GM19397 (cell line): ENCODE data around the gene LDB2.

Experiments used
- ATAC-seq: cut with Tn5 transposase; IDR thresholded peaks from one replicate; pipeline ENCODE4 v1.9.1; 2021; ENCODE audit warnings: mild to moderate bottlenecking, moderate library complexity; ENCODE audit not compliant: unreplicated experiment

Gene LDB2

DNA sequence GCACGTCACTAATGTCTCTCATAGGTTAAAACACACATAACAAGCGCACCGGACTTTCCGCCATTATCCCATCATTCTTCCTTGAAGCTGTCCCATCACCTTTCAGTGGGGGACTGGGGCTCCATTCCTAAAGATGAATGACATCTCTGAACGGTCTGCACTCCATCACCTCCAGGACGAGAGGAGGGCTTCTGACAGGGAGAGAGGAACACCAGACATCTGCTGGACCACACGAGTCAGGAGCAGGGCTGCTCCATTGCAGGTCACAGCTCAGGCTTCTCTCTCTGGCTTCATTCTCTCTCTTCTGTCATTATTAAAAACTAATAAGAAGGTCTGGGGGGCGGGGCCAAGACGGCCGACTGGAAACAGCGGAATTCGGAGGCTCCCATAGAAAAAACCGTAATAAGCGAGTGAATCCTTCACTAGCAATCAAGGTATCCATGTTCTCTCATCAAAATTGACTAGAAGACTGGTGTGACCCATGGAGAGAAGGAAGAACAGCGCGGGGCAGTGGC lies 289.8 kb downstream of the LDB2 start:
- ATAC-seq = no peak

DNA sequence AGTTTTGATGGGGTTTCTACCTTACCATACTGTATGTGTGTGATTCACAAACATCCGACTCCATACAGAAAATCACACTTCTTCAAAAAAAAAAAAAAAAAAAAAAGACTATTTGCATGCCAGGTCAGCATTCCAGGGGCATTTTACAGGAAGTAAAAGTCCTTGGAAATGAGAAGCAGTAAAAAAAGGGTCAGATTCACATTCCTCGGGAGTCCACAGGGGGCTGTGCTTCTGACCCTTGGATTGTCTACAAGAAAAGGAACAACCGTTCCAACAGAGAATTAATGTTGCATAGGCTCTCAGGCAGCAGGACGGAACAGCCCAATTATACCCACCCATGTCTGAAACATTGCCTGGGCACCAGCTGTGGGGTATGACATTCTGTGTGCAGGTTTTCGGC lies 290.3 kb downstream of the LDB2 start:
- ATAC-seq = no peak

DNA sequence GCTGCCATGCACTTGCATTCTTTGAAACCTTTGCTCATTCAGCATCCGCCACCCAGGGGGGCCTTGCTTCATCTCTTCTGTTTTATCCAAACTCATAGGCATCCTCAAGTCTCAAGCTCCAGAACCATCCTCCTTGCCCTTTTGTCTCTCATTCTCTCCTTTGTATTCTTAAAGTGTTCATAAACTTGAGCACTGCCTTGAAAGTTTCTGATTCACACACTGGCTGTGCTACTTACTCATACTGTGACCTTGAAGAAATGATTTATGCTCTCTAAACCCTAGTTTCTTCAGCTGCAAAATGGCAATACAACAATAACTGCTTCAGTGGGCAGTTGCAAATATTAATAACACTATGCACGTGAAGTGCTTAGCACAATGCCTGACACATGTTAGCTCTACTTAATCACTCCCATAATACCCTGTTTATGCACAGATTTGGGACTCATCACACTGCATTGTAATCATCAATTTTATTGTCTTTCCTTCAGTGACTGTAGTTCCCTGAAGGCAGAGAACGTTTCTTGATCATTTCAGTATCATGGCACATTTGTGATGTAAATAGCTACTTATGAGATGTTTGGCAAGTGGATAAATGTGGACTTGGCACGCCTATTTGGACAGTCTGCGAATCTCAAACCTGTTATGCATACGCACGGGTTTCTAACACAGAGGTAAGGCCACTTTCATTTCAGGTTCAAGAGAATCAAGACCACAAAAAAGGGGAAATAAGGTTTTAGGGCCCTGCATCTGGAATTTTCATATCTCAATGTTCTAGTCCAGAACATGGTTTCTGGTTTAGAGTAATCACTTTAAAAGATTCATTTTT lies 291.0 kb downstream of the LDB2 start:
- no peak for ATAC-seq

DNA sequence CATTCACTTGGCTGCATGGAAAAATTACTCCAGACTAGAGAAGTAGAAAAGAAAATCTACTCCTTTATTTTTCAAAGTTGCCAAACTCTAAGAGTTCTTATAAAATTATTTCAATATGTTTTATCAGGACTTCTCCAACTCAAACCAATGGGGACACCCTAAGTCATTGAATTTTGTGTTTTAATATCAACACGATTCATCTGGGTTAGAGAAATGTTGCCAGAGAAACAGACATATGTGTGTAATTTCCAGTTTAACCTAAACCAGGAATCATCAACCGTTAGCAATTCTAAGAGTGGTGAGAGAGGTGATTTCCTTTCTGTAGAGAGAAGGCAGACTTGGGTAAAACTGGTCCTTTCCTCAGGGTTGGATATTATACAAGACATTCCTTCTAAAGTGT lies 291.8 kb downstream of the LDB2 start:
- no peak for ATAC-seq

DNA sequence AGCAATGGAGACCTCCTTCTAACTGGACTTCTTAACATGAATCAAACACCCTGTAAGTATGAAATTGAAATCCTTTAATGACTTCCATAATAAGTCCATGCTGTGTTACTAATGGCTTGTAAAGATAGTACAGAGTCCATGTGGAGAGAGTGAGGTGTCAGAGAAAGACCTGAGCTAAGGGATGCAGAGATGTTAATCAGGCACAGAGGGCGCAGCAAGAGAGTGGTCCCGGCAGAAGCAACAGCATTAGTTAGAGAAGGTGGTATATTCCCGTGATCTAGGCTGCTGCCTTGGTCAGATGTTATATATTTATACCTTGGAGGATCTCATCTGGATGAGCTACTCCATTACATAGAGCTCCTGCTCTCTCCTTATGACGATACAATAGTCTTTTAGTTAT lies 295.3 kb downstream of the LDB2 start:
- no peak for ATAC-seq

DNA sequence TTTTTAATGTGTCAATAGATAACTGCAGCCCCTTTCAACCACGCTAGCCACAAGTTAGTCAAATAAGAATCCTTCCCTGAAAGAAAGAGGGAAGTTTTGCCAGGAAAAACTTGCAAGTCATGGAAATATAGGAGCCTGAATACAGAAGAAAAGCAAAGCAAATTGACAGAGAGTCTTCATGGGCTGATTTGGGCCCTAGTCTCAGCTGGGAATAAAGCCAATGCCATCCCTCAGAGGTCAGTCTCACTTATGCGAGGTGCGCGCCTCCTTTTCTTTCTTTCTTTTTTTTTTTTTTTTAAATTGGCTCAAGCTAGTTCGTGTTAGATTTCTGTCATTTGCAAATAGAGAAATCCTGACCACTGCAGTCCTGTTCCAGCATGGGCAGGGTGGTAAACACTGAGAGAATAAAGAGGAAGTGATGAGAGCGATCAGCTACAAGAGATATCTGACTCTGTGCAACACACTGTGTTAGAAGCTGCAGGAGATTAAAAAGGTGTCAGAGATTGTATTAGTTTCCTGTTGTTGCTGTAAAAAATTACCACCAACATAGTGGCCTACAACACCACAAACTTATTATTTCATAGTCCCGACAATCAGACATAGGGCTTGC lies 299.7 kb downstream of the LDB2 start:
- no peak for ATAC-seq

DNA sequence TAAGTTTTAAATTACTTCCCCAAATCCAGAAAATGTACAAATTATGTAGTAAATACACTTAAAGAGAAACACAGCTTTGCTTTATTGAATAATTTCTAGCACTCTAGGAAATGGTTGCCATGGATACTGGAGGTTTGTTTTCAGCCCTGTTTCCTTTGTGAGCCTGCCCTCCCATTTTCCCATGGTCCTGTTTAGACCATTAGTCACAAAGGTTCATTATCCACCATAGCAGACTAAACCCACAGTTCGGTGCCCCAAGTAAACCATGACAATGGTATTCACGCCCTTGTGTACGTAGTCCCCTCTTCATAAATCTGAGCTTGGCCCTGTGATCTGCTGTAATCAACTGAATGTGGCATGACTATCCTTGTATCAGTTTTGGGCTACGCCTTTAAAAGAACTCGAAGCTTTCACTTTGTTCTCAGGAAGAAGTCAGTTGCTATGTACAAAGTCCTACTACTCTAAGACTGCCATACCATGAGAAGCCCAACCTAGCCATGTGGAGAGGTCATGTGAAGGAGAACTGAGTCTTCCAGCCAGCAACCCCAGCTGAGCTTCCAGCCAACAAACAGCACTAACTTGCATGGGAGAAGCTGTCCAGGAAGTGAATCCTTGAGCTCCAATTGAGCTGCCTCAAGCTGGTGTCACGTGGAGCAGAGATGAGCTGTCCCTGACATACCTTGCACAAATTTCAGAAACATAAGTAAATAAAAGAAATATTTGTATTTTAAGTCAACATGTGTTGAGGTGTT lies 300.4 kb downstream of the LDB2 start:
- ATAC-seq = no peak

DNA sequence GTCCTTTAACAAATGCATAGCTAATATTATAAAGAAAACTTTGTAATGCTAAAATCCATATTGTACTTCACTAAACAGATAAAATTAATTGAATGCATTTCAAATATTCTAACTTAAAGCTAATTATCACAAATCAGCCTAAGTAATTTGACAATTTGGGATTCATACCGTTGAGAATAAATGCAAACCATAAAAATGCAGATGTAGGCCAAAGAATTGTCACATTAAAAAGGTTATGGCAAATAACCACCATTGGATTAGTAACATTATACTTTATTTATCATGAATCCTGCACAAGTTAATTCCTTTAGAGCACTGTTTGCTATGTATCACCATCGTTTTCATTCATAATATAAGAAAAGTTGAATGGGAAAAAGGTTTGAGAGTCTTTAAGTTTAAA lies 301.0 kb downstream of the LDB2 start:
- no peak for ATAC-seq

DNA sequence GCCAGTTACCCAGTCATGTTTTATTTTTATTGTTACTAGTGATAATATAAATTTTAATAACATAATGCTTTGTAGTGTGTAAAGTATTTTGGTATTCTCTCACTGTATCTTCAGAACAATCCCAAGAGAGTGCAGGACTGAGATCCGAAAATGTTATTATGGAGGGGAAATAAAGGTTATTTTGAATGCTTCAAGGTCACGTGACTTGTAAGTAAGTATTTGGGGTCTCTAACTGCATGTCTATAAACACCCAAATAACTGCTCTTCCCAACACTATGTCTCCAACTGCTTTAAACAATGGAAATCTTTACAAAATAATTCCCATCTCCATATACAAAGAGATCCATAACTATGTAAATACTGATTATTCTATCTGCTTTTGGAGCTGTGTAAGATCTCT lies 302.2 kb downstream of the LDB2 start:
- no peak for ATAC-seq

DNA sequence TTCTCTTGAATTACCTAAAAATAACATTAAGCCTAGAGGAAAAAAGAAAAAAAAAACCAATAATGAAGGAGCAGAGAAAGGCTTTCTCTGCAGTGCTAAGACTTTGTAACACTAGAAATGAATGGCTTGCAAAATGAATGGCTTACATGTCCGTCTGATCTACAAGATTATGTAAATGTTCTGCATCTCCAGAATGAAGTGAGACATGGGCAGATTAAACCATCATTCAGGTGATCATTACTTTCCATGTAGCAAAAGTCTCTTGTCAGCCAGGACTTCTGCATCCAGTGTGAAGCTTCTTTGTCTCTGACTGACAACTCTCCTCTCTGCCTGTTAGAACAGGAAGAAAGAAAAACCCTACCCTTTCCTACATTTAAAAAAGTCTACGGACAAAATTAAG lies 304.3 kb downstream of the LDB2 start:
- no peak for ATAC-seq

DNA sequence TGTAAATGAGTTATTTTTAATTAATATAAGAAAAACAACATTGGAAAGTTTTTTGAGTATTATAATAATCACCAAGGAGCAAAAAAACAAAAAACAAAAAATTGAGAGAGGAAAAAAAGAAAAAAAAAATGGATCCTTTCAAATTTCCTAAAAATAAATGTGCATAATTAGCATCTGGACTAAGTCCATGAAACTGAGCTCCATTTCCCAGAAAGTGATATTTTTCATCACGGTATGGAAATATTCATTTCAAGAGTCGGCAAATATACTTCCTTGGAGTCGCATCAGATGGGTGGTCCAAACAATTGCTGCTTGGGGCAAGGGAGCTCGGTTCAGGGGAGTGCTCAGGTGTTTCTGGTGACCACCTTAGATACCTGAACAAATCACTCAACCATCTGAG lies 305.1 kb downstream of the LDB2 start:
- no peak for ATAC-seq

DNA sequence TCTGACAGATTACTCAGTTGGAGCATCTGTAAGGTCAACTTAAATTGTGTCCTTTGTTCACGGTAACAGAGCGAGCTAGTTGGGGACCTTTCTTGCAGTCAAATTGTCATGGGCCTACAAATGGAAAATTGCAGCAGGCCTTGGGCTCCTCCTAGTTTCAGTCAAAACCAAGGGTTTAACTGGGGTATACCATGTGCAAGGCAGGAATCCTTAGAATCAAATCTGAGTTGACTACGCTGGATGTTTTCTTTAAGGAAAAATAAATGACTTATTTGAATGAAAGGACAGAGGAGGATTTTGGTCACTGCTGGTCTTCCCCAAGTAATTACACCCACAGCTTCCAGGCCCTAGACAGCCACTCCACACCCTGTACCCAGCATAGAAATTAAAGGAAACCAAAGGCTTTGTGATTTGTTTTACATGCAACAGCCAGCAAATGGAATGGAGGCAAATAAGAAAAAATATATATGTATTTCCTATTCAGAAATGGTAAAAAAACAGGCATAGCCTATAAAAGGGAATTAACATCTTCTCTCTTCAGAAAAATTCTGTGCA lies 307.1 kb downstream of the LDB2 start:
- ATAC-seq = no peak

DNA sequence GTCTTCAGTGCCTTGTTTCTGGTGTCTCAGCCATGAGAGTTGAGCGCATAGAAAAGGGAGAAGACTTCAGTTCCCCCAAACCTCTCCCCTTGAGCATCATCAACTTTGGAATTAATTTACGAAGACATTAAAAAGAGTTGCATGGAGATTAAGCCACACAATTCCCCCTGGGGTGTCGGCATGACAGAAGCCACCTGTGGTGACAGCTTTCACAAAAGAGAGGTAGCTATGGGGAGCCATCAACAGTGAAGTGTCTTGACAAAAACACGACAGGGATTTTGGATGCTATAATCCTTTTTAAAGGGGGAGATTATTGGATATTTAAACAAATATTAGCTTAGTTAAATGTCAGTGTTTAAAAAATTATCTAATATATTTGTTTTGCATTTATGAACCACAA lies 307.6 kb downstream of the LDB2 start:
- ATAC-seq = no peak

DNA sequence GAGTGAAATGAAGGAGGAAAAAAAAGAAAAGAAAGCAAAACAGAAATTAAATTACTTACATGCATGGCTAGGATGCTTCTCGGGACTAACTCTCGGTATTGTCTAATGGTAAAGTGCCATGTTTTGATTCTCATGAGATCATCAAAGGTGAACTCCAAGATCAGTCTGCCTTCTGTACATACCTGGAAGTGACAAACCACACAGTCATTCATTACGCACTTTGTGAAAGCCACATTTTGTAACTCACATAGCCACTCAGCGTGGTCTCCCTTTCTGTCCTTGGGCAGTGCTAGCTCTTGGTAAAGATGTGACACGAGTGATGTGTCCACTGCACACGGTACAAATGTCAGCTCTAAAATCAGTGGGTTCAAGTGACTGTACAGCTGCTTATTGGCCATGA lies 309.8 kb downstream of the LDB2 start:
- ATAC-seq = no peak

DNA sequence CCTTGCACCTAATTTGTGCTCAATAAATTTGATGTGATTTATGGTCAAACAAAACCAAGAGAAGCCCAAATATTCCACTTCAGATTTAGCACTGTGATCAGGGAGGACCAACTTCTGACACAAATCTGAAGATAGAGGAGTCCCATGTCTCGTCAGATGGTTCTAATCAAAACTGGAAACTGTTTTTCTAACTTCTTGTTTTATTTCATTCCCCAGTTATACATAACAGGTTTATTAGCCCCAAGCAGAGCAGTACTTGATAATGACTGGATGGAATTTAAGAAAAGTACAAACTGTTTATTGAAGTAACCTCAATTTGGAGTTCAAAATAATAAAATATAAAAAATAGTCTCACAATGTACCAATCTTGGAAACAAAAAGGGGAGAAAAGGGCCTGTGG lies 310.3 kb downstream of the LDB2 start:
- no peak for ATAC-seq

DNA sequence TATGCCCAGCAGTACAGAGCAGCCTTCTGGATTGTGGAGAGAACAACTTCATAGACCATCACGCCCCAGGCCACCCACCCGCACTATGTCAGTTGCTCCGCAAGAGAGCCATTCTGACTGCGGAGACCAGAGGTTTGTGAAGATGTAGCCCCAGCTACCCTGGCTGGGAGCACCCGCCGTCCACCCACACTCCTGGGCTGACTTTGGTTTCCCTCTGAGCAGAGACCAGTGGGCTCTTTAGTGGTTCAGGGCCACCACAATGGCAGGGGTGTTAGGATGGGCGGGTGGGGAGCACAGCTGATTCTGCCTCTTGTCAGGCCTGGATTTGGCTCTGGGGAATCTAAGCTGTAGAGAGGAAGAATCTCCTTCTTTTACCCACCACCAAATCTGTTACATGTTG lies 313.4 kb downstream of the LDB2 start:
- no peak for ATAC-seq

DNA sequence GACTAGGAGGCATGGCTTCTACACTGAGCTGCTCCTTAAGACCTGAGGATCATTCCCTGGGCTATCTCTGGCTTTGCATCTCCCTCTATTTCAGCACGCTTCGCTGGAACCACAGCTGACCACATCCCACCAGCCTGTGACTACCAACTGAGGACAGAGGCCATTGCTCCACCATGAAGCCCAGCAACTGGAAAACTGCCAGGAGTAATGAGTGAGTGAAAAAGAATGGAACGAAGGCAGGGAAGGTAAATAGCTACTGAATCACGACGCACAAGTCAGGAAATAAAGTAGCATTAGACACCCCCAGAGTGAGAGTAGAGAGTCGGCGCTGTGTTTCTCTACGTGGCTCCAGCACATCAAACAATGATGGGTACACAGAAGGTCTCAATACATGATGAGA lies 314.7 kb downstream of the LDB2 start:
- ATAC-seq = no peak

DNA sequence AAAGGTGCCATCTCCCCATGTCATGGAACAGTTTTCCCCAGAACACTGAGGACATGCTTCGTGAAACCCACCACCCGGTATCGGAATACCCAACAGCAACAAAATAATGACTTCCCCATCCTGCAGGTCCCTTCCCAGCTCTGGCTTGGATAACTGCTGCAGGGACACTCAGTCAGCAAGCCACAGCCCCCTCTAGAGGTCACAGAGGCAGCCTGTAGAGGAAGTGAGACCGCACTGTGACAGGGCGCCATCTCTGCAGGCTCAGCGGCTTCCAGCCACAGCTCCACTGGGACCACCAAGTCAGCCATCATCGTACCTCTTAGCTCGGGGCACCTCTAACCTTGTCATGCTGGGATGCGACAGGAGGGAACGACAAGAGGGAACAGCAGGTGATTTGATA lies 315.9 kb downstream of the LDB2 start:
- ATAC-seq = no peak

DNA sequence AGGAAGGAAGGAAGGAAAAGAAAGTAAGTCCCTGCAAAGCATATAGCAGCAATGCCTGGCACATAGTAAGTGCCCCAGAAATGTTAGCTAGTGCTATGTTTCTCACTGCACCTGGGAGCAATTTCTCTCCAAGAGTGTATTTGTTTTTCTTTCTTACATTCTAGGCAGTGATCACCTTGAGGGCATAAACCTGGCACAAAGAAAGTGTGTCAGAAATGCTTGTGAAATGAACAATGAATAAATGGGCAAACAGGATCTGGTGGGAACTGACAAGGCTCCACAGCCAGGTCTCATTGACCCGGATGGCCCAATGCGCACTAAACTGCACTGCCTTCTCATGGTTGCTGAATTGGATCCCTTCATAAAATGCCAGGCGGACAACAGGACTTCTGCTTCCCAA lies 316.4 kb downstream of the LDB2 start:
- no peak for ATAC-seq

DNA sequence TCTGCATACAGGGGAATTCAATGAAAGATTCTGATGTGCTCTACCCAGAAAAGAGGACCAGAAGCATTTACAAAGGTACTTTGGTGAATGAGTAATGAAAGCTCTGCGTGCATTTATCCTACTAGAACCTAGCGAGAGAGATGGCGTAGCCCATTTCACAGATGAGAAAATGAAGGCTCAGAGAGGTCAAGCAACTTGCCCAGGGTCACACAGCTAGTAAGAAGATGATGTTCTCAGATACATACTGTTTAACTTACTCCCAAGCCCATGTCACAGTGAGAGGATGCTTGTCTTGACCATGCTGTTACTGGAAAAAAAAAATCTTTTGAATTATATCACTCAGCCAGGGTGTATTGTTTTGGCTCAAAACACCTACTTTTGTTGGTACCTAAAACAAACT lies 317.3 kb downstream of the LDB2 start:
- no peak for ATAC-seq

DNA sequence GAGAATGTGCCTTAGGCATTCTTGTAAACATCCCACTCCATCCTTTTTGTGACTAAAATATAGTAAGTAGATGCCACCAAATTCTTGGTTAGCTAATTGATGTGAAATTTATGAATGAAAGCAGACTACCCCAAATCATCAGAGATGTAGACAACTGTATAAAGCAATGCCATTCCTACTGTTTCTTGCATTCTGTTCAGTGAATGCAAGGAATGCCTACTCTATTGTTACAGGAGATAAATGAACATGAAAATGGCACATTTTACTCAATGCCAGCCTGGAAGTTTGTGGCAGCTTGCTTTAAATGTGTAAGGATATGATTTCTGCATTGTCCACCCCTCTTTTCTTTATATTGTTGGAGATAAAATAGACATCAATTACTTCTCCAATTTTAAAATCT lies 317.9 kb downstream of the LDB2 start:
- ATAC-seq = no peak

DNA sequence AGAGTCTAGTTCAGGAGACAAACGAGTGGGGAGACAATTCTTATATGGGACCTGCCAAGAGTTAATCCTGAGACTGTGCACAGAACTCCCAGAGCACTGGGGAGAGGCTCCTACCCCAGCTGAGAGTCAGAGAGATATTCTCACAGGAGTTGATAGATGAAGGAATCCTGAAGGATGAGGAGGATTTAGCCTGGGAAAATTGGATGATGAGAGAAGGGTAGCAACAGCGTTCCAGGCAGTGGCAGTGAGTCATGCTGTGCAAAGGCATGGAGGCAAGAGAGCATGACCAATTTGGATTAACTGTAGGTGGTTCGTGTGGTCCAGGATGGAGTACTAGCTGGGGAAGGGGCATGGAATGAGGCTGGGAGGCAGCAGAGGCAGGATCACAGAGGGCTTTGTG lies 318.6 kb downstream of the LDB2 start:
- ATAC-seq = no peak
